H1 (cell line): Measurements from ENCODE around the gene SOX4. TPM values are rescaled to one million over a fixed set of nuclear protein-coding genes. Genes with fewer than 3 reads are reported as not detected.

Experiments used
- HDAC2 ChIP-seq, 2 experiments: fragments of 300-600 bp in 1 of 2; sonication (generic) in 1 of 2; IDR thresholded peaks; 2 replicates each; pipeline ENCODE4 v1.6.1; 2011 to 2012; ENCODE audit warnings: low read depth in 2 of 2, low read length in 2 of 2, mild to moderate bottlenecking in 2 of 2, moderate library complexity in 2 of 2, borderline replicate concordance in 1 of 2, inconsistent platforms in 1 of 2
- KDM1A ChIP-seq: fragments of 200-600, 300-600 bp; sonication (generic); IDR thresholded peaks from 2 replicates; pipeline ENCODE4 v1.7.1; 2016; ENCODE audit warnings: mild to moderate bottlenecking, low read length, borderline replicate concordance
- SIN3A ChIP-seq, 2 experiments: IDR thresholded peaks in 1 of 2; conservative IDR thresholded peaks in 1 of 2; 2 replicates each; pipeline ENCODE4 v1.6.1; 2011 to 2012; ENCODE audit warnings: low read length in 2 of 2, improper control_type of control experiment in 1 of 2, low read depth in 1 of 2, mild to moderate bottlenecking in 1 of 2
- polyA plus RNA-seq, 7 experiments: library from polyadenylated mRNA; depleted of rRNA in 3 of 7; stranded (reverse) in 5 of 7; unstranded in 2 of 7; fragments of >200 nt in 5 of 7; fragments of 200-250 nt in 2 of 7; gene quantifications; 1 replicate in 5 of 7; 2 replicates in 1 of 7; 4 replicates in 1 of 7; pipeline versions ENCODE4 v1.2.1 to v1.2.3, GENCODE V29; 2011 to 2013; ENCODE audit warnings: missing spikeins in 2 of 7, mixed read lengths in 2 of 7
- total RNA-seq: library from RNA; stranded (reverse); fragmentation: NEBNext Ultra II Directional; extraction: Animal tissue kit (Norgen Biotek cat#: 25700); gene quantifications from 2 replicates; pipeline ENCODE4 v1.2.1, GENCODE V29; 2021
- TF ChIP-seq, protein P1 (sequence below): IDR thresholded peaks from 2 replicates; pipeline ENCODE4 v1.6.1; 2012; ENCODE audit warnings: inconsistent platforms
- TF ChIP-seq, protein P2 (sequence below): IDR thresholded peaks from 2 replicates; pipeline ENCODE4 v1.6.1; 2012; ENCODE audit warnings: low read length, inconsistent platforms

The SOX4 gene
- total and polyA plus RNA-seq, 2 of the 8 experiments (the other 6 are each of a cell fraction or from before 2014, with no cell fraction given) = 14.1 to 169 TPM

DNA sequence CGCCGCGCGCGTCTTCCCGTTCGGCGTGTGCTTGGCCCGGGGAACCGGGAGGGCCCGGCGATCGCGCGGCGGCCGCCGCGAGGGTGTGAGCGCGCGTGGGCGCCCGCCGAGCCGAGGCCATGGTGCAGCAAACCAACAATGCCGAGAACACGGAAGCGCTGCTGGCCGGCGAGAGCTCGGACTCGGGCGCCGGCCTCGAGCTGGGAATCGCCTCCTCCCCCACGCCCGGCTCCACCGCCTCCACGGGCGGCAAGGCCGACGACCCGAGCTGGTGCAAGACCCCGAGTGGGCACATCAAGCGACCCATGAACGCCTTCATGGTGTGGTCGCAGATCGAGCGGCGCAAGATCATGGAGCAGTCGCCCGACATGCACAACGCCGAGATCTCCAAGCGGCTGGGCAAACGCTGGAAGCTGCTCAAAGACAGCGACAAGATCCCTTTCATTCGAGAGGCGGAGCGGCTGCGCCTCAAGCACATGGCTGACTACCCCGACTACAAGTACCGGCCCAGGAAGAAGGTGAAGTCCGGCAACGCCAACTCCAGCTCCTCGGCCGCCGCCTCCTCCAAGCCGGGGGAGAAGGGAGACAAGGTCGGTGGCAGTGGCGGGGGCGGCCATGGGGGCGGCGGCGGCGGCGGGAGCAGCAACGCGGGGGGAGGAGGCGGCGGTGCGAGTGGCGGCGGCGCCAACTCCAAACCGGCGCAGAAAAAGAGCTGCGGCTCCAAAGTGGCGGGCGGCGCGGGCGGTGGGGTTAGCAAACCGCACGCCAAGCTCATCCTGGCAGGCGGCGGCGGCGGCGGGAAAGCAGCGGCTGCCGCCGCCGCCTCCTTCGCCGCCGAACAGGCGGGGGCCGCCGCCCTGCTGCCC is 1.1 kb downstream of the SOX4 start (continued):
- 0 out of 4 replicates have a peak, but pooled peaks of 1 of the 2 experiments have one; percentile 10 for TF ChIP-seq HDAC2 (IDR thresholded peaks at IDR 0.05; ENCODE audit: borderline replicate concordance in 1 of 2, low read depth in 2 of 2, low read length in 2 of 2)
- 0 out of 4 replicates have a peak, but pooled peaks have one; percentile 48 to 75 for TF ChIP-seq SIN3A (conservative IDR thresholded peaks at IDR 0.05 in 1 of 2, IDR thresholded peaks at IDR 0.05 in 1 of 2; ENCODE audit: low read depth in 1 of 2, low read length in 2 of 2)
- TF ChIP-seq KDM1A = no peak
- TF ChIP-seq, protein P1, sequence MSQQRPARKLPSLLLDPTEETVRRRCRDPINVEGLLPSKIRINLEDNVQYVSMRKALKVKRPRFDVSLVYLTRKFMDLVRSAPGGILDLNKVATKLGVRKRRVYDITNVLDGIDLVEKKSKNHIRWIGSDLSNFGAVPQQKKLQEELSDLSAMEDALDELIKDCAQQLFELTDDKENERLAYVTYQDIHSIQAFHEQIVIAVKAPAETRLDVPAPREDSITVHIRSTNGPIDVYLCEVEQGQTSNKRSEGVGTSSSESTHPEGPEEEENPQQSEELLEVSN = 0 out of 2 replicates have a peak, but pooled peaks have one; percentile 14
- TF ChIP-seq, protein P2, sequence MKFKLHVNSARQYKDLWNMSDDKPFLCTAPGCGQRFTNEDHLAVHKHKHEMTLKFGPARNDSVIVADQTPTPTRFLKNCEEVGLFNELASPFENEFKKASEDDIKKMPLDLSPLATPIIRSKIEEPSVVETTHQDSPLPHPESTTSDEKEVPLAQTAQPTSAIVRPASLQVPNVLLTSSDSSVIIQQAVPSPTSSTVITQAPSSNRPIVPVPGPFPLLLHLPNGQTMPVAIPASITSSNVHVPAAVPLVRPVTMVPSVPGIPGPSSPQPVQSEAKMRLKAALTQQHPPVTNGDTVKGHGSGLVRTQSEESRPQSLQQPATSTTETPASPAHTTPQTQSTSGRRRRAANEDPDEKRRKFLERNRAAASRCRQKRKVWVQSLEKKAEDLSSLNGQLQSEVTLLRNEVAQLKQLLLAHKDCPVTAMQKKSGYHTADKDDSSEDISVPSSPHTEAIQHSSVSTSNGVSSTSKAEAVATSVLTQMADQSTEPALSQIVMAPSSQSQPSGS = no peak
